GM12875 (cell line): Measurements from ENCODE around the gene KIF17.
A peak's percentile ranks its signal among the peaks of the same experiment; 100 is the strongest.

Source experiments
- H3K4me3 ChIP-seq: one replicate; pipeline ENCODE4 v1.5.1; 2011; ENCODE audit warnings: low read depth, low read length, control low read depth
- TF ChIP-seq, protein P1 (sequence below): IDR thresholded peaks from 2 replicates; pipeline ENCODE4 v1.5.1; 2011; ENCODE audit warnings: low read depth, mild to moderate bottlenecking, control low read depth, inconsistent platforms, low read length, moderate library complexity, borderline replicate concordance; ENCODE audit not compliant: insufficient read depth

Gene KIF17

DNA sequence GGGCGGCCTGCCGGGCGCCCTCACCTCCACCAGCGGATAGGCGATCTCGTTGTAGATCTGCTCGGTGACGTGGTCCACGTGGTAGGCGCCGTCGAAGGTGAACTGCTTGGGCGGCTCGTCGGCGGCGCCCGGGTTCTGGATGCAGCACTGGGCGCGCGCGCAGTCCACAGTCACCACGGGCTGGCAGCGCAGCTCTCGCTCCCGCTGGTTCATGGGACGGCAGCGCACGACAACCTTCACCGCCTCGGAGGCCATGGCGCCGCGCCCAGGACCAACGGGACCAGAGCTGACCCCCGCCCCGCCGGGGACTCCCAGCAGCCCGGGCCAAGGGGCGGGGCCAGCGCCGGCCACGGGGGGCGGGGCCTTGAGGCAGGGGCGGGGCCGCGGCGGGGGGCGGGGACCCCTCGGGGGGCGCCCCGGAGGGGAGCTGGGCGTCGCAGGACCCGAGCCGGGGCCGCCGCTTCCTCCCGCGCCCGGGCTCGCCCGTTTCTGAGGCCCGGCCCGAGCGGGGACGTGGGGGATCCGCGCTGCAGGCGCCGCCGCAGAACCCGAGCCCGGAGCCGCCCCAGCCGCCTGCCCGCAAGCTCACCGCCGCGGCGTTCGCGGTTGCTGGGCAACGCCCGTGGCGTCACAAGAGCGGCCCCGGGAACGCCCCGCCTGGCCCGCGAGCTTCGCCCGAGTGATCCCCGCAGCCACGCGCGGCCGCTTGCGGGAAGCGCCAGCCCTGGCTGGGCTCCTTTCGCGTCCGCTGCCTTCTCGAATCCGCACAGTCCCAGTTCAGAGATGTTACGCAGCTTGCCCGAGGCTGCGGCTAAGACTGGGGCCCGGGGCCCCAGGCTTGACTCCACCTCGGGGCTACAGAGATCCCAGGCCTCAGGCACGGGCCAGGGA, at the start of gene KIF17:
Gene KIF17, minus strand, starts transcription at position 556 of the 891 bp plus-strand sequence. Its CDS starts 301 bp downstream, at position 255.
- TF ChIP-seq, protein P1, sequence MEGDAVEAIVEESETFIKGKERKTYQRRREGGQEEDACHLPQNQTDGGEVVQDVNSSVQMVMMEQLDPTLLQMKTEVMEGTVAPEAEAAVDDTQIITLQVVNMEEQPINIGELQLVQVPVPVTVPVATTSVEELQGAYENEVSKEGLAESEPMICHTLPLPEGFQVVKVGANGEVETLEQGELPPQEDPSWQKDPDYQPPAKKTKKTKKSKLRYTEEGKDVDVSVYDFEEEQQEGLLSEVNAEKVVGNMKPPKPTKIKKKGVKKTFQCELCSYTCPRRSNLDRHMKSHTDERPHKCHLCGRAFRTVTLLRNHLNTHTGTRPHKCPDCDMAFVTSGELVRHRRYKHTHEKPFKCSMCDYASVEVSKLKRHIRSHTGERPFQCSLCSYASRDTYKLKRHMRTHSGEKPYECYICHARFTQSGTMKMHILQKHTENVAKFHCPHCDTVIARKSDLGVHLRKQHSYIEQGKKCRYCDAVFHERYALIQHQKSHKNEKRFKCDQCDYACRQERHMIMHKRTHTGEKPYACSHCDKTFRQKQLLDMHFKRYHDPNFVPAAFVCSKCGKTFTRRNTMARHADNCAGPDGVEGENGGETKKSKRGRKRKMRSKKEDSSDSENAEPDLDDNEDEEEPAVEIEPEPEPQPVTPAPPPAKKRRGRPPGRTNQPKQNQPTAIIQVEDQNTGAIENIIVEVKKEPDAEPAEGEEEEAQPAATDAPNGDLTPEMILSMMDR: no peak
- H3K4me3 ChIP-seq: peak within 1 kb of the TSS; percentile 5

DNA sequence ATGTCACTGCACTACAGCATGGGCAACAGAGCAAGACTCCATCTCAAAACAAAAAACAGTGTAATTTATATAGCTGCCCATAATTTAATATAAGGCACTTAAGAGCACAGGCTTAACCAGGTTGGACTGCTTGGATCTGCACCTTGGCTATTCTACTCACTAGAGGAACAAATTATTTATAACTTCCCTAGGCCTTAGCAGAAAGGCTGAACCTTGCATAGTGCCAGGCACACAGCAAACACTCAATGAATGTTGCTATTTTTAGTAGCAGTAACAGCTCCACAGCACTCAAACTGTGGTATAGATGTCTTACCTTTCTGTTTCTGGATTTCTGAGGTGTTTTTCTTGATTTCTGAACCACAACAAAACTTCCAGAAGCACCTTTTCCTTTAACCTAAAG, 49.5 kb upstream of the KIF17 start:
- TF ChIP-seq, protein P1: no peak
- H3K4me3 ChIP-seq: no peak overlapping the region

DNA sequence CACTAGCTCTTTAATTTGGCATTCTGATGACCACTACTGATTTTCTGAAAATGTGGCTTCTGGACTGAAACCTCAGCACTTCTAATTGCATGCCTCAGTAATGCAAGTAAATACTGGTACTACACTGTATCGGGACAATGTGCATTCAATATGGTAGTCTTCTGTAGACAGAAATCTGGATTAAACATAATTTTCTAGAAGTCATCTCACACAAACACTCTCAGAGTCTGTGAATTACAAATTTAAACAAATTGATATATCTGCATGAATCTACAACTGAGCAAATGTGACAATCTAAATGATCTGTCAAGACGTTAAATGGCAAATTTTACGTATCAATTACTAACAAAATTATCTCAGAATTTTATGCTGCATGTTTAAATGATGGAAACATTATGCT, 45.6 kb upstream of the KIF17 start:
- TF ChIP-seq, protein P1: no peak
- no peak overlapping the region for H3K4me3 ChIP-seq

DNA sequence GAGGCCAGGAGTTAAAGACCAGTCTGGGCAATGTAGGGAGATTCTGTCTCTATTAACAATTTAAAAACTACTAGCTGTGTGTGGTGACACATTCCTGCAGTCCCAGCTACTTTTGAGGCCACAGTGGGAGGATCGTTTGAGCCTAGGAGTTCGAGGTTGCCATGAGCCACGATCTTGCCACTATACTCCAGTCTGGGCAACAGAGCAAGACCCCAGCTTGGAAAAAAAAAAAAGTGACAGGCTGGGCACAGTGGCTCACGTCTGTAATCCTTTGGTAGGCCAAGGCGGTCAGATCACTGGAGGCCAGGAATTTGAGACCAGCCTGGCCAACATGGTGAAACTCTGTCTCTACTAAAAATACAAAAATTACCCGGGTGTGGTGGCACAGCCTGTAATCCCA, 42.5 kb upstream of the KIF17 start:
- H3K4me3 ChIP-seq: no peak overlapping the region
- TF ChIP-seq, protein P1: no peak

DNA sequence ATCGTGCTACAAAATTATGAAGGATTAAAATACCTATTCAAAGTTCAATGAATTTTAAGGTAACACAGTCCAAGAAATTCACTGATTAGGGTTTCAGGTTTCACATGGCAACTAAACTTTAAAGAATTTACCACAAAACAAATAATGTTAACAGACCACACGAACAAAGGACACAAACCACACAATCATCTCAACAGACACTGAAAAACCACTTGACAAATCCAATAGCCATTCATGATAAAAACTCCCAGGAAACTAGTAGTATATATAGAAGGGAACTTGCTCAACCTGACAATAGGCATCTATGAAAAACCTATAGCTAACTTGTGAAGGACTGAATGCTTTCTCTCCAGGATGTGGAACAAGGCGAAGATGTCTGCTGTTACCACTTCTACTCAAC, 35.8 kb upstream of the KIF17 start:
- H3K4me3 ChIP-seq: no peak overlapping the region
- TF ChIP-seq, protein P1: no peak

DNA sequence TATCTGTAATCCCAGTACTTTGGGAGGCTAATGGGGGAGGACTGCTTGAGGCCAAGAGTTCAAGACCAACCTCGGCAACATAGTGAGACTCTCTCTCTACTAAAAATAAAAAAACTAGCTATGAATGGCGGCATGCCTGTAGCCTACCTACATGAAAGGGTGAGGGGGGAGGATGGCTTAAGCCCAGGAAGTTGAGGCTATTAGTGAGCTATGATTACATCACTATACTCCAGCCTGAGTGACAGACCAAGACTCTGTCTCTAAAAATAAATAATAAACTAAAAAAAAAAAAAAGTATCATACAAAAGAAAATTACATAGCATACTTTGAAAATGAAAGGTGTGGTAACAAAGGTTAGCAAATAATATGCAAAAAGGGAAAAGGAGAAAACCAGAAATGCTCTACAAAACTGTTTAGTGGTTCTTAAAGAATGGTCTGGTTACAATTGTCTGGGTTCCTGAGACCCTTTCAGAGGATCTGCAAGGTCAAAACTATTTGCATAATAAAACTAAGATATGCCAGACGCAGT, 33.7 kb upstream of the KIF17 start:
- TF ChIP-seq, protein P1: no peak

DNA sequence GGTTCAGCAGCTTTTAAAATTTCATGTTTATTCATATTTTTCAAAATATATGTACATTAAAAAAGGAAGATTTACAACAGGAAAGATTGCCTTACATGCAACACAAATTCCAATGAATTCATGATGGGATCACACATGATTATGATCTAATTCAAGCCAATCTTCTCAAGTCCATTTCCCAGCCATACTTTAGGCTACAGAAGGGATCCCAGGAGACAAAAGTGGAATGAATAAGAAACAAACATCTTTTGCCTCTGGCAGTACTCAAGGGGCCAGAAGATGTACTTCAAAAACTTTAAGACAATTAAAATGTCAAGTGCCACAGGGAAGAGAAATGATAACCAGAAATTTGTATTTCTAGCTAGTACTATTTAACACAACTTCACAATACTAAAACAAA, 24.9 kb upstream of the KIF17 start:
- no peak overlapping the region for H3K4me3 ChIP-seq
- TF ChIP-seq, protein P1: no peak

More for the DNA sequence above, 33.7 kb upstream of the KIF17 start:
- no peak overlapping the region for H3K4me3 ChIP-seq
